MCF 10A (cell line): ENCODE results near the gene HJURP. TPM values are rescaled to one million over a fixed set of nuclear protein-coding genes. Genes with fewer than 3 reads are reported as not detected.

Source experiments
- BruUV-seq: library from RNA; stranded (reverse); fragments of 400-500 nt; replicated peaks from 2 replicates; lab custom pipeline; 2021; lab: Mats Ljungman, UMichigan
- CTCF ChIA-PET: fragments of 300-600 bp; sonication (Branson Sonifier 250); formaldehyde crosslinking; extraction: SDS; loops from one replicate; lab custom pipeline; 2021; ENCODE audit warnings: antibody characterized with exemption, inconsistent platforms; lab: Yijun Ruan, JAX
- POLR2A ChIA-PET: fragments of 300-600, 350-650 bp; sonication (Branson Sonifier 250); formaldehyde crosslinking; extraction: SDS; loops from one replicate; lab custom pipeline; 2020; ENCODE audit warnings: antibody characterized with exemption, inconsistent platforms; lab: Yijun Ruan, JAX
- DNase-seq: peaks from one replicate; pipeline ENCODE4 v3.0.0-alpha.2; 2018; ENCODE audit not compliant: unreplicated experiment
- H3K27ac Mint-ChIP-seq: one replicate; pipeline ENCODE4 v1.8.0; 2022; ENCODE audit warnings: mild to moderate bottlenecking, low read depth, mixed read lengths; ENCODE audit not compliant: unreplicated experiment
- H3K27me3 Mint-ChIP-seq: one replicate; pipeline ENCODE4 v1.8.0; 2022; ENCODE audit warnings: mixed read lengths; ENCODE audit not compliant: insufficient read depth, unreplicated experiment
- H3K36me3 Mint-ChIP-seq: one replicate; pipeline ENCODE4 v1.8.0; 2022; ENCODE audit warnings: mild to moderate bottlenecking, moderate library complexity, mixed read lengths; ENCODE audit not compliant: insufficient read depth, unreplicated experiment
- H3K4me1 Mint-ChIP-seq: one replicate; pipeline ENCODE4 v1.8.0; 2022; ENCODE audit warnings: mixed read lengths; ENCODE audit not compliant: insufficient read depth, unreplicated experiment
- H3K4me3 Mint-ChIP-seq: one replicate; pipeline ENCODE4 v1.8.0; 2022; ENCODE audit warnings: mild to moderate bottlenecking, moderate library complexity, mixed read lengths; ENCODE audit not compliant: unreplicated experiment
- H3K9me3 Mint-ChIP-seq: one replicate; pipeline ENCODE4 v1.8.0; 2022; ENCODE audit warnings: mixed read lengths; ENCODE audit not compliant: unreplicated experiment
- CTCF ChIP-seq: fragments of 200-600 bp; IDR thresholded peaks from one replicate; pipeline ENCODE4 v1.8.0; 2022; ENCODE audit warnings: antibody characterized with exemption, mild to moderate bottlenecking; ENCODE audit not compliant: unreplicated experiment
- intact Hi-C: fragments of 100-400 bp; cut with micrococcal nuclease; formaldehyde crosslinking; loops from 2 replicates; pipeline ENCODE4 v1.14.1; 2022
- total RNA-seq: library from RNA; stranded (reverse); gene quantifications from 2 replicates; pipeline ENCODE4 v1.2.3, GENCODE V29; 2022

Gene HJURP
- total RNA-seq, 1 experiment from 2014 or later: 29.3 TPM

GRCh38 chr2:233822781-233823730 is 31.3 kb downstream of the HJURP start:
- H3K36me3 Mint-ChIP-seq: no peaks in the 10 kb centered on the region
- H3K27me3 Mint-ChIP-seq: no peaks in the 10 kb centered on the region
- peak; percentile 11 for DNase-seq
- H3K4me1 Mint-ChIP-seq: no peaks in the 10 kb centered on the region
- no TSS peak for BruUV-seq
- H3K4me3 Mint-ChIP-seq: no peak overlapping the region
- no peaks in the 10 kb centered on the region for H3K9me3 Mint-ChIP-seq
- CTCF ChIA-PET: interaction anchor here (0.6 kb wide), 1 partner anchor 282 kb away, joined by 3 read pairs; no protein-coding TSS in a partner anchor
- TF ChIP-seq CTCF: no peak
- H3K27ac Mint-ChIP-seq: no peak overlapping the region
- intact Hi-C loops: no loop called here
- POLR2A ChIA-PET: no interaction called here

GRCh38 chr2:233822101-233822771 is 32.1 kb downstream of the HJURP start:
- CTCF ChIA-PET: interaction anchor here (0.6 kb wide), 1 partner anchor 282 kb away, joined by 3 read pairs; no protein-coding TSS in a partner anchor
- intact Hi-C loops: no loop called here
- DNase-seq: no peak
- Mint-ChIP-seq H3K36me3 (no peaks in the 10 kb centered on the region), H3K9me3 (no peaks in the 10 kb centered on the region), H3K27me3 (no peaks in the 10 kb centered on the region), H3K4me1 (no peaks in the 10 kb centered on the region), H3K4me3 (no peak overlapping the region), H3K27ac (no peak overlapping the region)
- POLR2A ChIA-PET: no interaction called here
- no peak for TF ChIP-seq CTCF
- BruUV-seq: no TSS peak

GRCh38 chr2:233821709-233822100 is 32.6 kb downstream of the HJURP start:
- POLR2A ChIA-PET: no interaction called here
- no peaks in the 10 kb centered on the region for H3K9me3 Mint-ChIP-seq
- BruUV-seq: no TSS peak
- no peak for DNase-seq
- no peaks in the 10 kb centered on the region for H3K36me3 Mint-ChIP-seq
- H3K4me1 Mint-ChIP-seq: no peaks in the 10 kb centered on the region
- TF ChIP-seq CTCF: no peak
- CTCF ChIA-PET: no interaction called here
- H3K27me3 Mint-ChIP-seq: no peaks in the 10 kb centered on the region
- no peak overlapping the region for H3K4me3 Mint-ChIP-seq
- intact Hi-C loops: no loop called here
- no peak overlapping the region for H3K27ac Mint-ChIP-seq

GRCh38 chr2:233821196-233821595 is 33.1 kb downstream of the HJURP start:
- no peaks in the 10 kb centered on the region for H3K36me3 Mint-ChIP-seq
- TF ChIP-seq CTCF: no peak
- H3K4me3 Mint-ChIP-seq: no peak overlapping the region
- no peaks in the 10 kb centered on the region for H3K27me3 Mint-ChIP-seq
- no TSS peak for BruUV-seq
- no peaks in the 10 kb centered on the region for H3K4me1 Mint-ChIP-seq
- DNase-seq: no peak
- ChIA-PET CTCF (no interaction called here), POLR2A (interaction anchor here (0.7 kb wide), 1 partner anchor 74 kb away, joined by 3 read pairs; no protein-coding TSS in a partner anchor)
- no peak overlapping the region for H3K27ac Mint-ChIP-seq
- H3K9me3 Mint-ChIP-seq: no peaks in the 10 kb centered on the region
- intact Hi-C loops: no loop called here
